Endodermal cell (in vitro differentiated cells): Measurements from ENCODE around the gene PRRC2B. TPM values are rescaled to one million over a fixed set of nuclear protein-coding genes. Genes with fewer than 3 reads are reported as not detected.
"Not testable (repeated sequence)": the region's sequence is repeated elsewhere in the genome, so short reads cannot be mapped to it uniquely, and the experiment has no call there.

Experiments
- DNase-seq: peaks from one replicate; pipeline ENCODE4 v3.0.0-alpha.2; 2017
- H3K27ac ChIP-seq: 2 replicates; pipeline ENCODE4 v1.5.1; 2013; ENCODE audit warnings: mild to moderate bottlenecking, low read depth, low read length, moderate library complexity
- H3K27me3 ChIP-seq: 2 replicates; pipeline ENCODE4 v1.6.1; 2013; ENCODE audit warnings: mild to moderate bottlenecking, low read length, moderate library complexity; ENCODE audit not compliant: insufficient read depth, control insufficient read depth, poor library complexity, severe bottlenecking
- H3K36me3 ChIP-seq: 2 replicates; pipeline ENCODE4 v1.7.0; 2013; ENCODE audit warnings: mild to moderate bottlenecking, low read length, moderate library complexity; ENCODE audit not compliant: control insufficient read depth, insufficient read depth
- H3K4me1 ChIP-seq: one replicate; pipeline ENCODE4 v1.7.0; 2013; ENCODE audit warnings: low read length; ENCODE audit not compliant: control insufficient read depth, insufficient read depth
- H3K4me3 ChIP-seq: 2 replicates; pipeline ENCODE4 v1.5.1; 2013; ENCODE audit warnings: mild to moderate bottlenecking, low read length, moderate library complexity
- H3K9ac ChIP-seq: 2 replicates; pipeline ENCODE4 v1.6.1; 2013; ENCODE audit warnings: mild to moderate bottlenecking, low read length, moderate library complexity; ENCODE audit not compliant: poor library complexity, severe bottlenecking; ENCODE audit errors: extremely low read depth
- H3K9me3 ChIP-seq: 2 replicates; pipeline ENCODE4 v1.6.1; 2013; ENCODE audit warnings: mild to moderate bottlenecking, low read length, moderate library complexity; ENCODE audit not compliant: control insufficient read depth
- H3K27ac Mint-ChIP-seq: 2 replicates; pipeline ENCODE4 v1.8.0; 2020; ENCODE audit warnings: mixed read lengths
- H3K27me3 Mint-ChIP-seq: 2 replicates; pipeline ENCODE4 v1.8.0; 2021; ENCODE audit warnings: mild to moderate bottlenecking, mixed read lengths; ENCODE audit not compliant: insufficient read depth
- H3K36me3 Mint-ChIP-seq: 2 replicates; pipeline ENCODE4 v1.8.0; 2020; ENCODE audit warnings: low read depth, mixed read lengths
- H3K4me1 Mint-ChIP-seq: 2 replicates; pipeline ENCODE4 v1.8.0; 2020; ENCODE audit warnings: mixed read lengths
- H3K4me3 Mint-ChIP-seq: 2 replicates; pipeline ENCODE4 v1.8.0; 2020; ENCODE audit warnings: mild to moderate bottlenecking, moderate library complexity, mixed read lengths
- H3K9me3 Mint-ChIP-seq: 2 replicates; pipeline ENCODE4 v1.8.0; 2020; ENCODE audit warnings: mild to moderate bottlenecking, mixed read lengths
- CTCF ChIP-seq: fragments of 200-600 bp; sonication (generic); conservative IDR thresholded peaks from 2 replicates; pipeline ENCODE4 v1.5.0; 2021; ENCODE audit warnings: antibody characterized with exemption, mild to moderate bottlenecking
- WGBS, 2 experiments: methylation state at CpG; one replicate each; pipeline versions ENCODE4 v1.1.5 to v1.1.7; 2013; ENCODE audit warnings: missing lambda C conversion rate in 2 of 2, mixed read lengths in 1 of 2; ENCODE audit not compliant: insufficient coverage in 1 of 2, insufficient read length in 1 of 2; 5-methylcytosine and 5-hydroxymethylcytosine counted together
- total RNA-seq, 2 donors: library from RNA; stranded (reverse); fragmentation: NEBNext Ultra II Directional in 1 of 2; extraction: Animal tissue kit (Norgen Biotek cat#: 25700) in 1 of 2; gene quantifications; 2 replicates in 1 of 2; 3 replicates in 1 of 2; pipeline ENCODE4 v1.2.1, GENCODE V29; 2021

The PRRC2B gene
- total RNA-seq, 2 donors from 2014 or later, result 309 to 334 TPM

GRCh38 chr9:131367450-131367849, 26.4 kb upstream of the PRRC2B start:
- Mint-ChIP-seq H3K9me3 (no peaks in the 10 kb centered on the region), H3K27ac (no peak overlapping the region), H3K36me3 (no peaks in the 10 kb centered on the region), H3K4me1 (peaks cover 6% of the 10 kb centered on the region), H3K27me3 (no peaks in the 10 kb centered on the region), H3K4me3 (no peak overlapping the region)
- no peak for DNase-seq
- H3K9ac ChIP-seq, result no peak overlapping the region
- H3K4me3 ChIP-seq, result no peak overlapping the region
- no peaks in the 10 kb centered on the region for H3K36me3 ChIP-seq
- 80 to 88% methylated on average over 1 to 2 of the region's 2 CpGs for WGBS, 2 experiments
- H3K9me3 ChIP-seq, result no peaks in the 10 kb centered on the region
- no peaks in the 10 kb centered on the region for H3K4me1 ChIP-seq
- no peak for TF ChIP-seq CTCF
- H3K27me3 ChIP-seq, result no peaks in the 10 kb centered on the region
- no peak overlapping the region for H3K27ac ChIP-seq

GRCh38 chr9:131370638-131371037, 23.2 kb upstream of the PRRC2B start:
- Histone ChIP-seq H3K4me1 (no peaks in the 10 kb centered on the region), H3K27ac (no peak overlapping the region), H3K9ac (no peak overlapping the region), H3K36me3 (no peaks in the 10 kb centered on the region), H3K4me3 (no peak overlapping the region), H3K9me3 (no peaks in the 10 kb centered on the region), H3K27me3 (no peaks in the 10 kb centered on the region)
- Mint-ChIP-seq H3K27ac (no peak overlapping the region), H3K36me3 (no peaks in the 10 kb centered on the region), H3K27me3 (no peaks in the 10 kb centered on the region), H3K4me3 (no peak overlapping the region), H3K4me1 (peaks cover 9% of the 10 kb centered on the region), H3K9me3 (peaks cover 1% of the 10 kb centered on the region)
- WGBS, 2 experiments, result 86 to 87% methylated on average over 2 of the region's 2 CpGs
- DNase-seq, result no peak
- TF ChIP-seq CTCF, result no peak

- not testable (repeated sequence) for H3K36me3 ChIP-seq, H3K4me1 ChIP-seq, H3K27me3 ChIP-seq, H3K9me3 Mint-ChIP-seq, DNase-seq, H3K27ac ChIP-seq, H3K4me1 Mint-ChIP-seq, H3K9me3 ChIP-seq, H3K27me3 Mint-ChIP-seq, H3K36me3 Mint-ChIP-seq
- Mint-ChIP-seq H3K27ac (peak overlapping the region; percentile 99), H3K4me3 (peak overlapping the region; percentile 89)
- Histone ChIP-seq H3K9ac (peak overlapping the region; percentile 67), H3K4me3 (peak overlapping the region; percentile 93)
- 79 to 82% methylated on average over 16 to 17 of the region's 17 CpGs for WGBS, 2 experiments
These were observed 21.3 kb upstream of the PRRC2B start for GRCh38 chr9:131372599-131372973.

GRCh38 chr9:131374638-131375037, 19.2 kb upstream of the PRRC2B start:
- 90 to 93% methylated on average over 3 to 5 of the region's 5 CpGs for WGBS, 2 experiments
- not testable (repeated sequence) for DNase-seq, H3K4me1 ChIP-seq, H3K27me3 ChIP-seq, H3K36me3 ChIP-seq, H3K4me3 ChIP-seq, H3K9ac ChIP-seq, H3K36me3 Mint-ChIP-seq, H3K27ac Mint-ChIP-seq, H3K9me3 ChIP-seq, H3K27ac ChIP-seq, H3K27me3 Mint-ChIP-seq, H3K9me3 Mint-ChIP-seq, H3K4me1 Mint-ChIP-seq
- peak overlapping the region; percentile 89 for H3K4me3 Mint-ChIP-seq
